ENCODE measurements around the gene APOE. TPM values are rescaled to one million over a fixed set of nuclear protein-coding genes. Genes with fewer than 3 reads are reported as not detected.

APOE gene
- total RNA-seq, 1 donor from 2014 or later = 89.0 TPM

GRCh38 chr19:44903602-44904425 is 1.8 kb upstream of the APOE start:
- Histone ChIP-seq H3K36me3 (ENCODE audit: control insufficient read depth, insufficient read depth, low read length) (peaks cover 2% of the 10 kb centered on the region), H3K27me3 (ENCODE audit: control insufficient read depth, insufficient read depth, low read length) (peaks cover 17% of the 10 kb centered on the region), H3K4me3 (ENCODE audit: low read depth, low read length) (no peak overlapping the region)
- DNase-seq (ENCODE audit: low read depth) = no peak
- peak; percentile 99 for TF ChIP-seq CTCF (IDR thresholded peaks at IDR 0.05; ENCODE audit: insufficient read depth, low read length, poor library complexity, severe bottlenecking)

GRCh38 chr19:44904426-44904994 is 1.1 kb upstream of the APOE start:
- Histone ChIP-seq H3K36me3 (ENCODE audit: control insufficient read depth, insufficient read depth, low read length) (peaks cover 2% of the 10 kb centered on the region), H3K27me3 (ENCODE audit: control insufficient read depth, insufficient read depth, low read length) (peaks cover 17% of the 10 kb centered on the region), H3K4me3 (ENCODE audit: low read depth, low read length) (no peak overlapping the region)
- no peak for TF ChIP-seq CTCF (IDR thresholded peaks at IDR 0.05; ENCODE audit: insufficient read depth, low read length, poor library complexity, severe bottlenecking)
- DNase-seq (ENCODE audit: low read depth) = no peak

GRCh38 chr19:44907613-44908012 is 2.0 kb downstream of the APOE start:
- TF ChIP-seq CTCF (IDR thresholded peaks at IDR 0.05; ENCODE audit: insufficient read depth, low read length, poor library complexity, severe bottlenecking) = no peak
- DNase-seq (ENCODE audit: low read depth) = no peak
- Histone ChIP-seq H3K27me3 (ENCODE audit: control insufficient read depth, insufficient read depth, low read length) (peaks cover 17% of the 10 kb centered on the region), H3K4me3 (ENCODE audit: low read depth, low read length) (no peak overlapping the region), H3K36me3 (ENCODE audit: control insufficient read depth, insufficient read depth, low read length) (peaks cover 2% of the 10 kb centered on the region)

GRCh38 chr19:44908074-44908835 is 2.7 kb downstream of the APOE start:
- H3K36me3 ChIP-seq (ENCODE audit: control insufficient read depth, insufficient read depth, low read length) = no peaks in the 10 kb centered on the region
- TF ChIP-seq CTCF (IDR thresholded peaks at IDR 0.05; ENCODE audit: insufficient read depth, low read length, poor library complexity, severe bottlenecking) = no peak
- no peak for DNase-seq (ENCODE audit: low read depth)

GRCh38 chr19:44908836-44909261 is 3.3 kb downstream of the APOE start:
- no peak overlapping the region for H3K4me3 ChIP-seq (ENCODE audit: low read depth, low read length)
- TF ChIP-seq CTCF (IDR thresholded peaks at IDR 0.05; ENCODE audit: insufficient read depth, low read length, poor library complexity, severe bottlenecking) = no peak
- DNase-seq (ENCODE audit: low read depth) = no peak

More at GRCh38 chr19:44908074-44908835, 2.7 kb downstream of the APOE start:
- H3K4me3 ChIP-seq (ENCODE audit: low read depth, low read length) = no peak overlapping the region
- peaks cover 17% of the 10 kb centered on the region for H3K27me3 ChIP-seq (ENCODE audit: control insufficient read depth, insufficient read depth, low read length)

More at GRCh38 chr19:44908836-44909261, 3.3 kb downstream of the APOE start:
- no peaks in the 10 kb centered on the region for H3K36me3 ChIP-seq (ENCODE audit: control insufficient read depth, insufficient read depth, low read length)
- H3K27me3 ChIP-seq (ENCODE audit: control insufficient read depth, insufficient read depth, low read length) = peaks cover 17% of the 10 kb centered on the region

Measured in kidney epithelial cell (primary cell).